IPS-NIHi7 (cell line): ENCODE results near the gene OGDH.
"Not testable (repeated sequence)": the region's sequence is repeated elsewhere in the genome, so short reads cannot be mapped to it uniquely, and the experiment has no call there.

ENCODE experiments used
- DNase-seq: peaks from one replicate; pipeline ENCODE4 v3.0.0; 2012; ENCODE audit warnings: mixed read lengths; ENCODE audit errors: extremely low spot score

Gene OGDH

GRCh38 chr7:44706788-44707557 is 100.5 kb downstream of the OGDH start:
- no peak for DNase-seq

GRCh38 chr7:44707558-44708230 is 101.3 kb downstream of the OGDH start:
- no peak for DNase-seq

DNA sequence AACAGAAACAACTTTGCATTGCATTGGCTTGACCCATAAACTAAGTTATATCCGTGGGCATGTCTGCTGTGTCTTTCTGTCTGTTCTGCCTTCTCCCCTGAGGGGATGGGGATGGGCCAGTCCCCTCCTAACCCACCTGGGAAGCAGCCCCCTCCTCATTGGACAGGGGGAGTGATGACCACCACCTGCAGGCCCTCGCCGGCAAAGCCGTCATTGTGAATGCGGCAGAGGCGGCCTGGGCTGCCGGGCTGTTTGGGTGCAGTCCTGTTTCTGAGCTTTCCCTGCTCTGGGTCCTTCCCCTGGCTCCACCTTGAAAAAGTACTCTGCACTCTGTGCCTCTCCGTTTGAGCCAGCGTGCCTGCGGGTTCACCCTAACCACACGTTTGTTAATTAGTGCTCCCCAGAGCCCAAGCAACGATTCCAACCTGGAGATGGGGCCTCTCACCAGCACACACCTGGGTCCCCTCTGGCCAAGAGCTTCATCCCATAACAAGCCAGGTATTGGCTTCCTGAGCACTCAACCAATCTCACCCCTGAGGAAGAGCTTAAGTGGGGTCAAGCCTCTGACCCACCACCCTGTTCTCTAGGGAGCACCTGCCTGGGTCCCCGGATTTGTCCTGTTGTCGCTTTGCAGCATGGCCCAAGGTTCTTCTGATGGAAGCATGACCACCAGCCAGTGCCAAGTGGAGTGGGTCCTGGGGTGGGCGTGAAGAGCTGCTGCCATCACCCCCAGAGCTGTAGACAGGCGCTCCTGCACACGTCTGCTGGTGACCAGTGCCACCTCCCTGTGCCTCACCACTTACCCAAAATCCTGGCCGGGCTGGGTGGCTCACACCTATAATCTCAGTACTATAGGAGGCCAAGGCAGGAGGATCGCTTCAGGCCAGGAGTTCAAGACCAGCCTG is 102.8 kb downstream of the OGDH start:
- no peak for DNase-seq

DNA sequence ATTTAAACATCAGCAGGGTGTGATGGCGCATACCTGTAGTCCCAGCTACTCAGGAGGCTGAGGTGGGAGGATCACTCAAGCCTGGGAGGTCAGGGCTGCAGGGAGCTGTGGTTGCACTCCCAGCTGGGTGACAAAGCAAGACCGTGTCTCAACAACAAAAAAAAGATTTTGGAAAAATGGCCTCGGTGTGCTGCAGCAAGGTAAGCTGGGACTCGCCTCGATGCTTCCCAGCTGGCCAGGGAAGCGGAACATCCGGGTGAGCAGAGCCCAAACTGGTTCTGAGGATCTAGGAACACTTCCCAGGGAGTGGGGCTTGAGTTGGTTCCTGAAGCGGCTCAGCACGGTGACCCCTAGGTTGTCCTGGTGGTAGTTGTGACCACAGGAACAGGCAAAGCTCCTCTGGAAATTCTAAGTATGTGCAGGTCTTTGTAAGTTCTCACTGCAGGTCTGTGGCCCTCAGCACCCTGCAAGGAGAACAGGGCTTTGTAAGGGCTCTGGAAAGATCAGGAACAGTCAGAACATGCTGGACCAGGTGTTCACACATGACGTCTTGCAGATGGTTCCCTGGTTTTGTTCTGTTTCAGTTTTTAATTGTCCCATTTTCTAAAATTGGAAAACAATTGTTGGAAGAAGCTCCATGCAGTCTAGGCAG is 103.6 kb downstream of the OGDH start:
- no peak for DNase-seq

- no peak for DNase-seq
Measured at GRCh38 chr7:44711528-44711927, 105.1 kb downstream of the OGDH start.

- no peak for DNase-seq
Measured at GRCh38 chr7:44712012-44712411, 105.6 kb downstream of the OGDH start.

DNA sequence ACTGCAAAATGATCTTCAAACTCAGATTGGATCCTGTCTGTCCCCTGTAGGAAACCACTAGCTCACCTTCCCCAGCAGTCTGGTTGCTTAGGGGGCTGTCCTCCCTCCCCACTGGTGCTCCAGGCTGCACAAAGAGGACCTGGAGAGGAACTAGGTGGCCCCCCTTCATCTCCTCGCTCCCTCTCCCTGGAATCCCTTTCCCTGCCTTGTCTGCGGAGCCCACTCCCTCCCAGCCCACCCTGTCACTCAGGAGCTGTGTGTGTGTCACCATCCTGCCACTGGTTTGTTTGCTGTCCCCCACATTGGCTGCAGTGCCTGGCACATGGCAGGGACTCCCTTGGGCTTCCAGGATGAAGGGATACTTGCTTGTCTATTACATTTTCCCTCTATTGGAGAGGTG is 106.7 kb downstream of the OGDH start:
- peak; percentile 11 for DNase-seq

DNA sequence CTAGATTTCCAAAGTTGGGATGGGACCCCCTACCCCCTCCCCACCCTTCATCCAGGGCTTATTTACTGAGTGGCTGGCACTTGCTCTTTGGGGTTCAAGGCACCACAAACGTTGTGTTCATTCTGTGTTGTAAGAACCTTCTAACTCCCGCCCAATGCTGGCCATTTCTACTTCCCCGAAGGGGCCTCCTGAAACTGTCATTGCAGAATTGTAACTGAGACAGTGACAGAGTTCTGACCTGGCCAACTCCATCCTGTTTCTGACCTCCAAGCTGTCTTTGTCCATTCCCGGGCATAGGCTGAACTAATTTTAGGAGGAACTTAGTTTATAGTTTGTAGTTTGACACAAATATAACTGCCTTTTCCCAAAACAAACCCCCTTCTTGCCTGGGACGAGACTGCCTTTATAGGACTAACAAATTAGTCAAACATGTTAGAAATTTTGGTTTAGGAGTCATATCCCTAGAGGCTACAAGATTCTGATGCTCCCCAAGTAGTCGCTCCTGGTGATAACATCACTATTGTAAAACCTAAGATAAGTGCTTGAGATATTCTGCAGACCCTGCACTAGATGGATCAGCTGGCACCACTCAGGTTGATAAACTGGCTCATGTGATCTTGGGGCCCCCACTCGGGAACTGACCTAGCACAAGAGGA is 107.4 kb downstream of the OGDH start:
- no peak for DNase-seq

GRCh38 chr7:44716205-44716604 is 109.8 kb downstream of the OGDH start:
- DNase-seq, result no peak

GRCh38 chr7:44720301-44720700 is 113.9 kb downstream of the OGDH start:
- no peak for DNase-seq

DNA sequence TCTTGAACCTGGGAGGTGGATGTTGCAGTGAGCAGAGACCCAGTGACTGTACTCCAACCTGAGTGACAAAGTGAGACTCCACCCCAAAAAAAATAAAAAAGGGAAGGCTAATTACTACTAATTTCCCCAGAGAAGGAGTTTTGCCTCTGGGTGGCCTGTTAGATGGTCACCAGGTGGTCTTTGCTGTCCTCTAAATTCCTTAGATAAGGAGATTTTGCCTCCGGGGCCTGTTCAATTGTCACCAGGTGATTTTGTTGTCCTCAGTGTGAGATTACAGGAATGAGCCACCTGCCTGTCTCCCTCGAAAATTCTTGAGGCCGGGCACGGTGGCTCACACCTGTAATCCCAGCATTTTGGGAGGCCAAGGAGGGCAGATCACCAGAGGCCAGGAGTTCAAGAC is 117.8 kb downstream of the OGDH start:
- DNase-seq, result peak; percentile 5

- not testable (repeated sequence) for DNase-seq
Measured at GRCh38 chr7:44726250-44726649, 119.8 kb downstream of the OGDH start.

- peak; percentile 12 for DNase-seq
Measured at GRCh38 chr7:44727158-44727936, 120.9 kb downstream of the OGDH start.

DNA sequence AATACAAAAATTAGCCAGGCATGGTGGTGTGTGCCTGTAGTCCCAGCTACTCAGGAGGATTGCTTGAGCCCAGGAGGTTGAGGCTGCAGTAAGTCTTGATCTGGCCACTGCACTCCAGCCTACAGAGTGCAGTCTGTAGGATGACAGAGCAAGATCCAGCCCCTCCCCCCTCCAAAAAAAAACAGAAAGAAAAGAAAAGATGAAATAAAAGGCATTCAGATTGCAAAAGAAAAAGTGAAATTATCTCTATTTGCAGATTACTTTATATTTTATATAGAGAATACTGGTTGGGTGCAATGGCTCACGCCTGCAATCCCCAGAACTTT is 121.5 kb downstream of the OGDH start:
- no peak for DNase-seq

GRCh38 chr7:44729949-44730590 is 123.6 kb downstream of the OGDH start:
- peak; percentile 6 for DNase-seq

- not testable (repeated sequence) for DNase-seq
Measured at GRCh38 chr7:44732971-44733370, 126.5 kb downstream of the OGDH start.

GRCh38 chr7:44733708-44734481 is 127.5 kb downstream of the OGDH start:
- DNase-seq, result no peak

- DNase-seq, result no peak
Measured at GRCh38 chr7:44735403-44736165, 129.2 kb downstream of the OGDH start.

DNA sequence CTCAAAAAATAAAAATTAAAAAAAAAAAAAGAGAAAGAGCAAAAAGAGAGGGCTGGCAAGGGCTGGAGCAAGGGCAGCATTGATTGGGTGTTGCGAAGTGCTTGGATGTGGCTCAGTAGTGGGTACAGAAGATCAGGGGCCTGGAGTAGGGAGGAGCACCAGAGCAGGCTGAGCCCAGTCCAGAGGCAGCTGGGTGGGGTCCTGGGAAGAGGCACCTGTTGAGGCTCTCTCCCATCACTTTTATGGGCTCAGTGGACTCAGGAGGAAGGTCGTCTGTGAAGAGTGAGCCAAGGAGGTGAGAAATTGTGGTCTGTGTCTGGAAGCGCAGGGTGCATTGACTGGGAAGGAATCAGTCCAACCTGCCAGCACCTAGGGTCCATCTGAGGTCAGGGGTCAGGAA is 130.5 kb downstream of the OGDH start:
- peak; percentile 5 for DNase-seq
